Testis (tissue), 3 donors: ENCODE results near the gene CDK6. TPM values are rescaled to one million over a fixed set of nuclear protein-coding genes. Genes with fewer than 3 reads are reported as not detected.
A peak's percentile ranks its signal among the peaks of the same experiment; 100 is the strongest.

Experiments
- DNase-seq: peaks from one replicate; pipeline ENCODE4 v3.0.0-alpha.2; 2019
- H3K27ac ChIP-seq, 2 donors: fragments of 200-600 bp; sonication (generic); one replicate each; pipeline ENCODE4 v1.5.1; 2019
- H3K27me3 ChIP-seq: fragments of 200-600 bp; sonication (generic); one replicate; pipeline ENCODE4 v1.5.1; 2019
- H3K36me3 ChIP-seq: fragments of 200-600 bp; sonication (generic); one replicate; pipeline ENCODE4 v1.5.1; 2017; ENCODE audit warnings: low read depth; ENCODE audit errors: missing control alignments
- H3K4me1 ChIP-seq: fragments of 200-600 bp; sonication (generic); one replicate; pipeline ENCODE4 v1.5.1; 2019
- H3K4me3 ChIP-seq, 2 donors: fragments of 200-600 bp; sonication (generic); one replicate each; pipeline ENCODE4 v1.5.1; 2017 to 2019
- H3K9me3 ChIP-seq: fragments of 200-600 bp; sonication (generic); one replicate; pipeline ENCODE4 v1.5.1; 2017
- POLR2A ChIP-seq: fragments of 450-650 bp; IDR thresholded peaks from one replicate; pipeline ENCODE4 v1.6.1; 2017; ENCODE audit warnings: antibody characterized with exemption, mild to moderate bottlenecking, moderate library complexity
- WGBS, 2 donors: methylation state at CpG; one replicate each; pipeline ENCODE4 v1.1.5; 2018; 5-methylcytosine and 5-hydroxymethylcytosine counted together
- intact Hi-C: fragments of 100-400 bp; cut with DNase I; formaldehyde crosslinking; loops from one replicate; pipeline ENCODE4 v1.15.1; 2023; ENCODE audit warnings: low total_unique reads
- polyA plus RNA-seq: library from polyadenylated mRNA; stranded (reverse); fragments of 350-450 nt; fragmentation: Illumina TruSeq; extraction: RNeasy Lipid Tissue Mini Kit (QIAGEN cat#74804); gene quantifications from one replicate; pipeline ENCODE4 v1.2.3, GENCODE V29; 2014; ENCODE audit warnings: low read depth, low replicate concordance; ENCODE audit not compliant: insufficient read depth
- total RNA-seq, 2 donors: library from RNA; depleted of rRNA; stranded (reverse); fragments of >200 nt; gene quantifications; one replicate each; pipeline ENCODE4 v1.2.3, GENCODE V29; 2016
- TF ChIP-seq, protein P1 (sequence below), 3 experiments: fragments of 450-650 bp in 2 of 3; fragments of 200-600 bp in 1 of 3; sonication (generic) in 1 of 3; IDR thresholded peaks; one replicate each; pipeline ENCODE4 v1.5.1; 2016 to 2019; ENCODE audit warnings: antibody characterized with exemption in 3 of 3, mild to moderate bottlenecking in 2 of 3, moderate library complexity in 1 of 3

Gene CDK6
- total and polyA plus RNA-seq, 3 donors from 2014 or later = 21.1 to 31.6 (median 22.8) TPM

DNA sequence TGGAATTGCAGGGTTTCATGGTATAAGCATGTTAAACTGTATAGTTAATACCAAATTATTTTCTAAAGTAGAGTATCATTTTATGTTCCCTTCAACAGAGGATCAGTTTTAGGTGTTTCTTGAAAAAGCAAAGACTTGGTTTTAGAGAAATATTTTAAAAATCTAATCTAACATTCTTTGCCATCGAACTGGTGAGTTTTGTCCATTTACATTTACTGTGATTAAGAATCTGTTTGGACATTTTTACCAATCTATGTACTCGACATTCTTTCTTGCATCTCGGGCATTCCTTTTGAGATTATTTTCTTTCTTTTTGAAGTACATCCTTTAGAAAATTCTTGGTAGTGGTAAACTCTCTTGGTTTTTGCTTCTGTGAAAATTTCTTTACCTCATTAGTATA is 131.5 kb downstream of the CDK6 start:
- Histone ChIP-seq H3K36me3 (no peaks in the 10 kb centered on the region), H3K27me3 (no peaks in the 10 kb centered on the region), H3K4me3 (no peak overlapping the region), H3K9me3 (no peaks in the 10 kb centered on the region), H3K27ac (no peak overlapping the region), H3K4me1 (no peaks in the 10 kb centered on the region)
- no peak for DNase-seq
- intact Hi-C loops = no loop called here
- 92 to 96% methylated on average over 3 of the region's 3 CpGs for WGBS, 2 donors
- TF ChIP-seq, protein P1, sequence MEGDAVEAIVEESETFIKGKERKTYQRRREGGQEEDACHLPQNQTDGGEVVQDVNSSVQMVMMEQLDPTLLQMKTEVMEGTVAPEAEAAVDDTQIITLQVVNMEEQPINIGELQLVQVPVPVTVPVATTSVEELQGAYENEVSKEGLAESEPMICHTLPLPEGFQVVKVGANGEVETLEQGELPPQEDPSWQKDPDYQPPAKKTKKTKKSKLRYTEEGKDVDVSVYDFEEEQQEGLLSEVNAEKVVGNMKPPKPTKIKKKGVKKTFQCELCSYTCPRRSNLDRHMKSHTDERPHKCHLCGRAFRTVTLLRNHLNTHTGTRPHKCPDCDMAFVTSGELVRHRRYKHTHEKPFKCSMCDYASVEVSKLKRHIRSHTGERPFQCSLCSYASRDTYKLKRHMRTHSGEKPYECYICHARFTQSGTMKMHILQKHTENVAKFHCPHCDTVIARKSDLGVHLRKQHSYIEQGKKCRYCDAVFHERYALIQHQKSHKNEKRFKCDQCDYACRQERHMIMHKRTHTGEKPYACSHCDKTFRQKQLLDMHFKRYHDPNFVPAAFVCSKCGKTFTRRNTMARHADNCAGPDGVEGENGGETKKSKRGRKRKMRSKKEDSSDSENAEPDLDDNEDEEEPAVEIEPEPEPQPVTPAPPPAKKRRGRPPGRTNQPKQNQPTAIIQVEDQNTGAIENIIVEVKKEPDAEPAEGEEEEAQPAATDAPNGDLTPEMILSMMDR (IDR thresholded peaks at IDR 0.05) = no peak
- TF ChIP-seq POLR2A = no peak

DNA sequence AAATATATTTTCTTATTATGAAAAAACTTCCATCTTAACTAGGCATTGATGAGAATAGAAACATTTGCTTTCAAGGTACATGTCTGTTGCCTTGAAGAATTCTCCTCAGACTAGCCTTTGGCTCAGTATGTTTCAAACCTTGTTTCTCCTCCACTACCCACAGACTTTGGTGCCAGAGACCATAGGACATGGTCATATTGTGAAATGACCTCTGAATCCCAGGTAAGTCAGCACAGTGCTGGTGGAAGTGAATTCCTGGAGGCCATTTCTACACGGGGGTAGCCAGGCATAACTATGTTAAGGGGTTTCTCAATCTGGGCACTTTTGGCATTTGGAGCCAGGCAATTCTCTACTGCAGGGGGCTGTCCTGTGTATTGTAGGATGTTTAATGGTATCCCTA is 133.8 kb downstream of the CDK6 start:
- H3K9me3 ChIP-seq = no peaks in the 10 kb centered on the region
- no peaks in the 10 kb centered on the region for H3K36me3 ChIP-seq
- H3K4me3 ChIP-seq = no peak overlapping the region
- no peak for DNase-seq
- intact Hi-C loops = no loop called here
- H3K27ac ChIP-seq = no peak overlapping the region
- WGBS, 2 donors = 82 to 88% methylated on average over 1 of the region's 1 CpG
- H3K27me3 ChIP-seq = no peaks in the 10 kb centered on the region
- TF ChIP-seq, protein P1 (IDR thresholded peaks at IDR 0.05) = no peak
- no peak for TF ChIP-seq POLR2A
- H3K4me1 ChIP-seq = no peaks in the 10 kb centered on the region

DNA sequence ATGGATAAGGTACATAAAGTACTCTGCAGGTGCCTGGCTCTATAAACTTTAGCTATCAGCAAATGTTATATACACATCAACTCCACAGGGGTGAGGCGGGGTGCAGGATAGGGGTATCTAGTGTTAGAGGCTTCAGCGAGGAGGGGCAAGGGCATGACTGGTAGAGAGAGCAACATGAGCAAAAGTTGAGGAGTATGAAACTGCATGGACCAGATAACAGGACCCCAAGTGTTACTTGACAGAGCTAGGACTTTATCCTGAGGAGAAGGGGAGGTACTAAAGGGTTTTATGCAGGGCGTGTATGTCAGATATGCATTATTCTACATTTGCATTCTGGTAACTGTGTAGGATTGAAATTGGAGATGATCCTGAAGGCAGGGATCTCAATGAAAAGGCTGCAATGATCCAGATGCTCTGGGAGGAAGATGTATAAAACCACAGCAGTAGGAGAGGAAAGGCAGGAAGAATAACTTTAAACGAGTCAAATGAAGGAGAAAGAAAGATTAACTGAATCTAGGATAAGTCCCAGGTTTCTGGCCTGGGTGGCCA is 136.3 kb downstream of the CDK6 start:
- 86 to 92% methylated on average over 4 of the region's 4 CpGs for WGBS, 2 donors
- H3K4me1 ChIP-seq = no peaks in the 10 kb centered on the region
- intact Hi-C loops = no loop called here
- TF ChIP-seq, protein P1 (IDR thresholded peaks at IDR 0.05) = no peak
- no peak for TF ChIP-seq POLR2A
- H3K9me3 ChIP-seq = no peaks in the 10 kb centered on the region
- no peak overlapping the region for H3K4me3 ChIP-seq
- no peaks in the 10 kb centered on the region for H3K27me3 ChIP-seq
- H3K27ac ChIP-seq = no peak overlapping the region
- no peak for DNase-seq
- H3K36me3 ChIP-seq = no peaks in the 10 kb centered on the region

DNA sequence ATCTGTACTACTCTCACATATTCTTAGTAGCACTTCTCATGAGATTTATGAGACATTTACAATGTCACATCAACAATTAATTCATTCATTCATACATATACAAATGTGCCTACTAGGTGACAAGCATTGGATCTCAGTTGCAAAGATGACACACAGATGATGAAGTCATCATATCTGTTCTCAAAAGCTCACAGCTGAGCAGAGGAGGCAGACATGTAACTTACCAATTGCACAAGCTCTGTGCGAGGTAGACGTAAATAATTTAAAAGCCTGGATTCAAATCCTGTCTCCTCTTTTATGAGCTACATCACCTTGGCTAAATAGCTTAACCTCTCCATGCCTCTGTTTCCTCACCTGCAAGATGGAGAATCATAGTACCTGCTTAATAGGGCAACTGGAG is 136.8 kb downstream of the CDK6 start:
- Histone ChIP-seq H3K27ac (no peak overlapping the region), H3K4me3 (no peak overlapping the region), H3K9me3 (no peaks in the 10 kb centered on the region), H3K27me3 (no peaks in the 10 kb centered on the region), H3K36me3 (no peaks in the 10 kb centered on the region), H3K4me1 (no peaks in the 10 kb centered on the region)
- no peak for DNase-seq
- TF ChIP-seq, protein P1 (IDR thresholded peaks at IDR 0.05) = no peak
- TF ChIP-seq POLR2A = no peak
- 76 to 96% methylated on average over 2 of the region's 2 CpGs for WGBS, 2 donors
- intact Hi-C loops = no loop called here

DNA sequence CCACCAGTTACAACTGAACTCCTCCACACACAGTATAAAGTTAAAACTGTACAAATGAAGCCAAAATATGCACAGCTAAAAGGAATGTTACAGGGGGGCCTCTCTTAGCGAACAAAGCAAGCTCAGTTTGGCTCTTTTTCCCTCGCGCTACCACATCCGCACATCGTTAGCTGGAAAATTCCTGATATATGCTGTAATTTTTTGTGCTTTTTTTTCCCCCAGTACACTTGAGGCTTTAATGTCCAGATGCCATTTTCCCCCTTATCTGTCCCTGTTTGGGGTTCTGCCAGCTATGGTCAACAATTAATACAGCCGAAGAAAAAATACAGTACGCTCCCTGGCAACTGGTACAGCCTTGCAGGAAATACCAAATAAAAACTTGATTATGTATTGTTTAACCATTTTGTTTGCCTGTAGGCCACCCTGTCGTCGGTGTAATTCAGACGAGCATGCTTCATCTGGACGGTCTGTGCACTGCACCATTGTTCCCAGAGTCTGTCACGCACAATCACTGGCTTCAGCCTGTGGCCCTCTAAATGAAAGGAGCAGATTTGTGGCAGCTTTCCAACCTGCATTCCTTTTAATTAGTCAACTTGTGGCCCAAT is 138.0 kb downstream of the CDK6 start:
- no peaks in the 10 kb centered on the region for H3K4me1 ChIP-seq
- H3K36me3 ChIP-seq = no peaks in the 10 kb centered on the region
- TF ChIP-seq, protein P1 (IDR thresholded peaks at IDR 0.05) = no peak
- no peak for TF ChIP-seq POLR2A
- DNase-seq = peak; percentile 28
- WGBS, 2 donors = 29 to 40% methylated on average over 12 of the region's 12 CpGs
- H3K27ac ChIP-seq = no peak overlapping the region
- no peak overlapping the region for H3K4me3 ChIP-seq
- no peaks in the 10 kb centered on the region for H3K9me3 ChIP-seq
- no peaks in the 10 kb centered on the region for H3K27me3 ChIP-seq
- intact Hi-C loops = no loop called here
